Suprapubic skin (tissue), 4 donors: ENCODE measurements around the gene ZNF584. TPM values are rescaled to one million over a fixed set of nuclear protein-coding genes. Genes with fewer than 3 reads are reported as not detected.
"Not testable (repeated sequence)": the region's sequence is repeated elsewhere in the genome, so short reads cannot be mapped to it uniquely, and the experiment has no call there.

Source experiments
- DNase-seq, 2 donors: peaks; one replicate each; pipeline ENCODE4 v3.0.0-alpha.2; 2019; ENCODE audit warnings: low spot score in 2 of 2
- H3K27ac ChIP-seq: fragments of 200-600 bp; sonication (generic); one replicate; pipeline ENCODE4 v1.5.1; 2019
- H3K27me3 ChIP-seq: fragments of 200-600 bp; sonication (generic); one replicate; pipeline ENCODE4 v1.5.1; 2019
- H3K36me3 ChIP-seq: fragments of 200-600 bp; sonication (generic); one replicate; pipeline ENCODE4 v1.5.1; 2019
- H3K4me1 ChIP-seq: fragments of 200-600 bp; sonication (generic); one replicate; pipeline ENCODE4 v1.5.1; 2019
- H3K4me3 ChIP-seq: fragments of 200-600 bp; sonication (generic); one replicate; pipeline ENCODE4 v1.5.1; 2019; ENCODE audit warnings: mild to moderate bottlenecking
- H3K9me3 ChIP-seq: fragments of 200-600 bp; sonication (generic); one replicate; pipeline ENCODE4 v1.5.1; 2019
- EP300 ChIP-seq: sonication (generic); formaldehyde crosslinking; IDR thresholded peaks from one replicate; pipeline ENCODE4 v1.6.1; 2017; ENCODE audit warnings: antibody characterized with exemption
- POLR2A ChIP-seq, 2 donors: fragments of 450-650 bp; IDR thresholded peaks; one replicate each; pipeline ENCODE4 v1.6.1; 2017; ENCODE audit warnings: antibody characterized with exemption in 2 of 2, mild to moderate bottlenecking in 2 of 2, moderate library complexity in 2 of 2
- POLR2AphosphoS5 ChIP-seq, 3 donors: sonication (generic); formaldehyde crosslinking; IDR thresholded peaks; one replicate each; pipeline ENCODE4 v1.6.1; 2017; ENCODE audit warnings: antibody characterized with exemption in 3 of 3
- WGBS: methylation state at CpG from one replicate; pipeline ENCODE4 v1.1.5; 2018; 5-methylcytosine and 5-hydroxymethylcytosine counted together
- total RNA-seq, 4 donors: library from RNA; depleted of rRNA; stranded (reverse); fragments of >200 nt; gene quantifications; one replicate each; pipeline ENCODE4 v1.1.0, GENCODE V29; 2016
- TF ChIP-seq, protein P1 (sequence below), 2 donors: fragments of 200-600 bp in 1 of 2; fragments of 450-650 bp in 1 of 2; sonication (generic) in 1 of 2; IDR thresholded peaks; one replicate each; pipeline ENCODE4 v1.5.1; 2016 to 2019; ENCODE audit warnings: antibody characterized with exemption in 2 of 2, mild to moderate bottlenecking in 1 of 2, moderate library complexity in 1 of 2

Gene ZNF584
- total RNA-seq, 4 donors from 2014 or later = 15.8 to 21.2 (median 17.4) TPM

DNA sequence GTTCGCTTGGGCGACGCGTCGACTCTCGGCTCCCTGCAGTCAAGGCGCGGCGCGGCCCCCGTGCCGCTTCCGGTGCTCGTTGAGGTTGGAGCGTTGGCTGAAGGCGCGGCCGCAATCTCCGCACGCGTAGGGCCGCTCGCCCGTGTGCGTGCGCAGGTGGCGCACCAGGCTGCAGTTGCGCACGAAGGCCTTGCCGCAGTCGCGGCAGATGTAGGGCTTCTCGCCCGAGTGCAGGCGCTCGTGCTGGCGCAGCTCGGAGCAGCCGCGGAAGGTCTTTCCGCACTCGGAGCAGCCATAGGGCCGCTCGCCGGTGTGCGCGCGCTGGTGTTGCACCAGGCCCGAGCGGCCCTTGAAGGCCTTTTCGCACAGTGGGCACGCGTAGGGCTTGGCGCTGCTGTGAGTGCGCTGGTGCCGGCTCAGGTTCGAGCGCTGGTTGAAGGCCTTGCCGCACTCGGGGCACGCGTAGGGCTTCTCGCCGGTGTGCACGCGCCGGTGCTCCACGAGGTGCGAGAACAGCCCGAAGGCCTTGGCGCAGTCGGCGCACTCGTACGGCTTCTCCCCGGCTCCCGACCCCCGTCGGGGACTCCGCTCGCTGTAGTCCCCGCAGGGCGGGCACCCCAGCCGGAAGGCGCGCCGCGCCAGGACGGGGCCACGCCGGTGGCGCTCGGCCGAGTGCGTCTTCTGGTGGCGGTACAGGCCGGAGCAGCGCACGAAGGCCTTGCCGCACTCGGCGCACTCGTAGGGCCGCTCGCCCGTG is 40.6 kb upstream of the ZNF584 start:
- Histone ChIP-seq H3K4me3 (no peak overlapping the region), H3K36me3 (peaks cover 21% of the 10 kb centered on the region), H3K9me3 (no peaks in the 10 kb centered on the region), H3K27ac (no peak overlapping the region), H3K4me1 (peaks cover 7% of the 10 kb centered on the region), H3K27me3 (no peaks in the 10 kb centered on the region)
- 89% methylated on average over 44 of the region's 106 CpGs for WGBS
- DNase-seq = no peak
- TF ChIP-seq EP300 (no peak), POLR2A (IDR thresholded peaks at IDR 0.05) (no peak), POLR2AphosphoS5 (IDR thresholded peaks at IDR 0.05) (no peak)
- TF ChIP-seq, protein P1, sequence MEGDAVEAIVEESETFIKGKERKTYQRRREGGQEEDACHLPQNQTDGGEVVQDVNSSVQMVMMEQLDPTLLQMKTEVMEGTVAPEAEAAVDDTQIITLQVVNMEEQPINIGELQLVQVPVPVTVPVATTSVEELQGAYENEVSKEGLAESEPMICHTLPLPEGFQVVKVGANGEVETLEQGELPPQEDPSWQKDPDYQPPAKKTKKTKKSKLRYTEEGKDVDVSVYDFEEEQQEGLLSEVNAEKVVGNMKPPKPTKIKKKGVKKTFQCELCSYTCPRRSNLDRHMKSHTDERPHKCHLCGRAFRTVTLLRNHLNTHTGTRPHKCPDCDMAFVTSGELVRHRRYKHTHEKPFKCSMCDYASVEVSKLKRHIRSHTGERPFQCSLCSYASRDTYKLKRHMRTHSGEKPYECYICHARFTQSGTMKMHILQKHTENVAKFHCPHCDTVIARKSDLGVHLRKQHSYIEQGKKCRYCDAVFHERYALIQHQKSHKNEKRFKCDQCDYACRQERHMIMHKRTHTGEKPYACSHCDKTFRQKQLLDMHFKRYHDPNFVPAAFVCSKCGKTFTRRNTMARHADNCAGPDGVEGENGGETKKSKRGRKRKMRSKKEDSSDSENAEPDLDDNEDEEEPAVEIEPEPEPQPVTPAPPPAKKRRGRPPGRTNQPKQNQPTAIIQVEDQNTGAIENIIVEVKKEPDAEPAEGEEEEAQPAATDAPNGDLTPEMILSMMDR (IDR thresholded peaks at IDR 0.05) = no peak

DNA sequence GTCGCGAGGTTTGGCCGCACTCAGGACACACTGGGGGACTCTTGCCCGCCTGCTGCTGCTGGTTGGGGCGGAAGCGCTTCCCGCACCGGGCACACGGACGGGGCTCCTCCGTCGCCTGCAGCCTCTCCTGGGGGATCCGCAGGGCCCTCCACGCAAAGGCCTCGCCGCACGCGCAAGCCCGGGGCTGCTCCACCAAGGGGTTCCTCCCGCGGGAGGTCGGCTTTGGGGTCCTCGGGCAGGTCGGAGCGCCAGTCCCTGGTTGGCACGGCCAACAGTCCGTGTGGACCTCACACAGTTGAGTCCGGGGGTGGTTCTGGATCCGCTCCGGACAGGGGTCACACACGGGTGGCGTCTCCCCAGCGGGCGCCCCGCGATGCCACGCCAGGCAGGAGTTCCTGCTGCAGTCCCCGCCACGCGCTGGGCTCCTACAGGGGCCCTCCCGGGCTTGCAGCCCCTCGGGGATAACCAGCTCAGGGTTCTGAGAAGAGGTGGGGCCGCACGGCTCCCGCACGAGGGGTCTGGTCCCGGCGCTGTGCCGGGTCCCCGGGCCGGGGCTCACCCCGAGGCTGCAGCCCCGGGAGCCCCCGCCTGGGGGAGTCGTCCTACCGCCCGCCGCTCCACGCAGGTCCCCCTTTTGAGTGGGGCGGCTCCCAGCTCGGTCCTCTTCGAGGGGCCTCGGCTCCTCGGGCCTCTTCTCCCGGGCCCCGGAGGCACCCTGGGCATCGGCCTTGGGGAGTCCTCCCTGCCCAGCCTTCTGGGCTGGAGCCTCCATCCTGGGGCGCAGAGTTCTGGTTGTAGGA is 39.7 kb upstream of the ZNF584 start:
- WGBS = 100% methylated on average over 2 of the region's 68 CpGs
- H3K27me3 ChIP-seq = no peaks in the 10 kb centered on the region
- no peaks in the 10 kb centered on the region for H3K4me1 ChIP-seq
- H3K9me3 ChIP-seq = no peaks in the 10 kb centered on the region
- no peak overlapping the region for H3K4me3 ChIP-seq
- no peak overlapping the region for H3K27ac ChIP-seq
- peaks cover 21% of the 10 kb centered on the region for H3K36me3 ChIP-seq
- no peak for DNase-seq
- TF ChIP-seq, protein P1 (IDR thresholded peaks at IDR 0.05) = no peak
- TF ChIP-seq POLR2AphosphoS5 (IDR thresholded peaks at IDR 0.05) (no peak), EP300 (no peak), POLR2A (IDR thresholded peaks at IDR 0.05) (no peak)

DNA sequence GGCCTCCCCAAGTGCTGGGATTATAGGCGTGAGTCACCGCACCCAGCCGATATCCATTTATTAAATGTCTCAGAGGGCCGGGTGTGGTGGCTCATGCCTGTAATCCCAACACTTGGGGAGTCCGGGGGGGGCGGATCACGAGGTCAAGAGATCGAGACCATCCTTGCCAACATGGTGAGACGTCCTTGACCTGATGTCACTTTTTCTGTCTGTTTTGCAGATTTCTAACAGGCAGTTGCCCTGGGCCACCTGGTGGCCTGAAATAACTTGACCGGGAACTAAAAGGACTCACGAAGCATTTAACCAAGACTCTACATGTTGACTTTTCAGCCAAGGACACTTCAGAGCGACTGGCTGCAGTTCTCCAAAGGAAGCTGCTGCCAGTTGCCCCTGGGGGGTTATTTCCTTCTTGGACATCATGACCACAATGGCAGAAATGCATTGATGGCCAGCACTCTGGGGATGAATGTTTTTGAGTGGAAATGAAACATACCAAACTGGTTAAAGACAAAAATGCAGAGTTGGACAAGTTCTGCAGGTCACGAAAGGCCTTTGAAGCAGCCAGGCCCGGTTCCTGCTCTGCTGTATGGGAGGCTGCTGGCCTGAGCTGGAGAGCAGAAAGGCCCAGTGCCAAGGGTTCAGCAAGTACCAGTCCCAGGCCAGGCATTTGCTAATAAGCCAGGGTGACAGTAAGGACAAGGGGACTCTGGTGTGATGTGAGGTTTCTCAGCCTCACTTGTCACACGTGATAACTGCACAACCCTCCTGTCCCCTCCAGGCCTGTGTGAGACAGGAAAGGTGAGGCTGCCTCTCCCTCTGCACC is 35.9 kb upstream of the ZNF584 start:
- WGBS = 71% methylated on average over 15 of the region's 15 CpGs
- TF ChIP-seq EP300 (no peak), POLR2A (IDR thresholded peaks at IDR 0.05) (no peak), POLR2AphosphoS5 (IDR thresholded peaks at IDR 0.05) (no peak)
- TF ChIP-seq, protein P1 (IDR thresholded peaks at IDR 0.05) = no peak
- Histone ChIP-seq H3K27me3 (no peaks in the 10 kb centered on the region), H3K4me1 (no peaks in the 10 kb centered on the region), H3K36me3 (peaks cover 16% of the 10 kb centered on the region), H3K27ac (no peak overlapping the region), H3K9me3 (no peaks in the 10 kb centered on the region), H3K4me3 (no peak overlapping the region)
- DNase-seq = no peak

DNA sequence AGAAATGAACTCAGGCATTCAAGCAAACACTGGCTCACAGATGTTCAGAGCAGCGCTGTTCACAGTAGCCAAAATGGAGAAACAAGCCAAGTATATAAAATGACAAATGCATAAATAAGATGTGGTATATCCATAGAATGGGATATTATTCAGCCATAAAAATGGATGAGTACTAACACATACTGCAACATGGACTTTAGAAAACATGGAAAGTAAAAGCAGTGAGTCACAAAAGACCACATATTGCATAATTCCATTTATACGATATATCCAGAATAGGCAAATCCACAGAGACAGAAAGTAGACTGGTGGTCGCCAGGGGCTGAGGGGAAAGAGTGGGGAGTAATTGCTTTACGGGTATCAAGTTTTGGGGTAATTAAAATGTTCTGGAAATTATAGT is 34.2 kb upstream of the ZNF584 start:
- DNase-seq = no peak
- peaks cover under 1% of the 10 kb centered on the region for H3K36me3 ChIP-seq
- WGBS = 81% methylated on average over 4 of the region's 4 CpGs
- TF ChIP-seq, protein P1 (IDR thresholded peaks at IDR 0.05) = no peak
- no peak for TF ChIP-seq POLR2AphosphoS5 (IDR thresholded peaks at IDR 0.05)
- no peak for TF ChIP-seq EP300
- TF ChIP-seq POLR2A (IDR thresholded peaks at IDR 0.05) = no peak
- H3K27me3 ChIP-seq = no peaks in the 10 kb centered on the region
- no peaks in the 10 kb centered on the region for H3K9me3 ChIP-seq
- no peaks in the 10 kb centered on the region for H3K4me1 ChIP-seq
- H3K4me3 ChIP-seq = no peak overlapping the region
- H3K27ac ChIP-seq = no peak overlapping the region

DNA sequence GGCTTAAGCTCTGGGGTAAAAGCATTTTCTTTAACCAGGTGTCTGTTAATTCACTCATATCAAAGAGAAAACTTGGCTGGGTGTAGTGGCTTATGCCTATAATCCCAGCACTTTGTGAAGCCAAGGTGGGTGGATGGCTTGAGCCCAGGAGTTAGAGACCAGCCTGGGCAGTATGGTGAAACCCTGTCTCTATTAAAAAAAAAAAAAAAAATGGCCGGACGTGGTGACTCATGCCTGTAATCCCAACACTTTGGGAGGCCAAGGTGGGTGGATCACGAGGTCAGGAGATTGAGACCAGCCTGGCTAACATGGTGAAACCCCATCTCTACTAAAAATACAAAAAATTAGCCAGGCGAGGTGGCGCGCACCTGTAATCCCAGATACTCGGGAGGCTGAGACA is 31.7 kb upstream of the ZNF584 start:
- not testable (repeated sequence) for H3K9me3 ChIP-seq, H3K27ac ChIP-seq, DNase-seq, H3K4me3 ChIP-seq, H3K36me3 ChIP-seq, H3K27me3 ChIP-seq
- peaks cover 16% of the 10 kb centered on the region for H3K4me1 ChIP-seq
- 86% methylated on average over 7 of the region's 7 CpGs for WGBS
